Measurements from ENCODE around the gene MAMDC4. TPM values are rescaled to one million over a fixed set of nuclear protein-coding genes. Genes with fewer than 3 reads are reported as not detected.

MAMDC4 gene
- total and polyA plus RNA-seq, 2 of the 13 experiments (the other 11 are each of a cell fraction or from before 2014, with no cell fraction given), result 6.0 to 6.8 TPM

DNA sequence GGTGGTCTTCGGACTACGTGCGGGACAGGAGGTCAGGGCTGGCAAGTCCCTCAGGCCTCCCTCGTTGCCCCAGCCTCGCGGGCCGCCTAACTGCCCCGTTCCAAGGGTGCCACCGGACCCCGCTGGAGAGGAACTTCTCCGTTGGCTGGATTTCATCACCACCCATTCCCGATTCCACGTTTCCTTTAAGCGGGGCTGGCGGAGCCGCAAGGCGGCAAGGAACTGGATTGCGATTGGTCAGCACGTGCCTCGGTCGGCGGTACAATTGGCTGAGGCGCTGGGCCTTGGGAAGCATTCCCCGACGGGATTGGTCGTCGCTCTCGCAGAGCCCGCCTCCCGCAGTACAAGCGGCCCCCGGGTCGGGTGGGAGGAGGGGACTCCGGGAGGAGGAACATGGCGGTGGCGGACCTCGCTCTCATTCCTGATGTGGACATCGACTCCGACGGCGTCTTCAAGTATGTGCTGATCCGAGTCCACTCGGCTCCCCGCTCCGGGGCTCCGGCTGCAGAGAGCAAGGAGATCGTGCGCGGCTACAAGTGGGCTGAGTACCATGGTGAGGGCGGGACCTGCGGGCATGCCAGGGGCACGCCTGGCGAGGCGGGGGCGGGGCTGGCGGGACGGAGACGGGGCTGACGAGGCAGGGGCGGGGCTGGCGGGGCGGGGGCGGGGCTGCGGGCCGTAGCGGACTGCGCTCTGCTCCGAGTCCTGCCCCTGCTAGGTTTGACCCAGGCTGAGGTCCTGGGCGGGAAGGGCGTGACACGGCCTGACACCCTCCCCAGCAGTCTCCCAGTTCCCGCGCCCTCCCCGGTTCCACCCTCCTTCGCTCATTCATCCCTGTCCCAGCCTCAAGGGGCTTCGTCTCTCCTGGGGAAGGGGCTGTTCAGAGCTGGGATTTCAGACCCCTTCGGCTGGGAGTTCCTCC is 2.8 kb upstream of the MAMDC4 start, which contains the start of gene PHPT1 (continued):
- 0 out of 2 replicates have a peak, but pooled peaks have one; percentile 27 for TF ChIP-seq ZNF83 (CRISPR knock-in tag; IDR thresholded peaks at IDR 0.05; ENCODE audit: borderline replicate concordance)
- TF ChIP-seq ZC3H13 (CRISPR knock-in tag; IDR thresholded peaks at IDR 0.05), result peak; percentile 96
- no peak for TF ChIP-seq ZNF121 (CRISPR knock-in tag; IDR thresholded peaks at IDR 0.05)
- TF ChIP-seq, protein P1, sequence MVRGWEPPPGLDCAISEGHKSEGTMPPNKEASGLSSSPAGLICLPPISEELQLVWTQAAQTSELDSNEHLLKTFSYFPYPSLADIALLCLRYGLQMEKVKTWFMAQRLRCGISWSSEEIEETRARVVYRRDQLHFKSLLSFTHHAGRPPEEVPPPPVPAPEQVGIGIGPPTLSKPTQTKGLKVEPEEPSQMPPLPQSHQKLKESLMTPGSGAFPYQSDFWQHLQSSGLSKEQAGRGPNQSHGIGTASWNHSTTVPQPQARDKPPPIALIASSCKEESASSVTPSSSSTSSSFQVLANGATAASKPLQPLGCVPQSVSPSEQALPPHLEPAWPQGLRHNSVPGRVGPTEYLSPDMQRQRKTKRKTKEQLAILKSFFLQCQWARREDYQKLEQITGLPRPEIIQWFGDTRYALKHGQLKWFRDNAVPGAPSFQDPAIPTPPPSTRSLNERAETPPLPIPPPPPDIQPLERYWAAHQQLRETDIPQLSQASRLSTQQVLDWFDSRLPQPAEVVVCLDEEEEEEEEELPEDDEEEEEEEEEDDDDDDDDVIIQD (CRISPR knock-in tag; IDR thresholded peaks at IDR 0.05; ENCODE audit: low read depth), result no peak
- TF ChIP-seq, protein P2, sequence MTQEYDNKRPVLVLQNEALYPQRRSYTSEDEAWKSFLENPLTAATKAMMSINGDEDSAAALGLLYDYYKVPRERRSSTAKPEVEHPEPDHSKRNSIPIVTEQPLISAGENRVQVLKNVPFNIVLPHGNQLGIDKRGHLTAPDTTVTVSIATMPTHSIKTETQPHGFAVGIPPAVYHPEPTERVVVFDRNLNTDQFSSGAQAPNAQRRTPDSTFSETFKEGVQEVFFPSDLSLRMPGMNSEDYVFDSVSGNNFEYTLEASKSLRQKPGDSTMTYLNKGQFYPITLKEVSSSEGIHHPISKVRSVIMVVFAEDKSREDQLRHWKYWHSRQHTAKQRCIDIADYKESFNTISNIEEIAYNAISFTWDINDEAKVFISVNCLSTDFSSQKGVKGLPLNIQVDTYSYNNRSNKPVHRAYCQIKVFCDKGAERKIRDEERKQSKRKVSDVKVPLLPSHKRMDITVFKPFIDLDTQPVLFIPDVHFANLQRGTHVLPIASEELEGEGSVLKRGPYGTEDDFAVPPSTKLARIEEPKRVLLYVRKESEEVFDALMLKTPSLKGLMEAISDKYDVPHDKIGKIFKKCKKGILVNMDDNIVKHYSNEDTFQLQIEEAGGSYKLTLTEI (CRISPR knock-in tag; conservative IDR thresholded peaks at IDR 0.05), result no peak
- peak; percentile 66 for TF ChIP-seq ZNF746 (CRISPR knock-in tag; IDR thresholded peaks at IDR 0.05)
- peak; percentile 39; the same call in 1 of the 2 replicates for TF ChIP-seq ZNF329 (CRISPR knock-in tag; IDR thresholded peaks at IDR 0.05; ENCODE audit: low read depth)
- 0 out of 2 replicates have a peak, but pooled peaks have one; percentile 35 for TF ChIP-seq BRF2 (CRISPR knock-in tag; IDR thresholded peaks at IDR 0.05)
- TF ChIP-seq ZNF572 (CRISPR knock-in tag; IDR thresholded peaks at IDR 0.05), result no peak
- TF ChIP-seq, protein P3, sequence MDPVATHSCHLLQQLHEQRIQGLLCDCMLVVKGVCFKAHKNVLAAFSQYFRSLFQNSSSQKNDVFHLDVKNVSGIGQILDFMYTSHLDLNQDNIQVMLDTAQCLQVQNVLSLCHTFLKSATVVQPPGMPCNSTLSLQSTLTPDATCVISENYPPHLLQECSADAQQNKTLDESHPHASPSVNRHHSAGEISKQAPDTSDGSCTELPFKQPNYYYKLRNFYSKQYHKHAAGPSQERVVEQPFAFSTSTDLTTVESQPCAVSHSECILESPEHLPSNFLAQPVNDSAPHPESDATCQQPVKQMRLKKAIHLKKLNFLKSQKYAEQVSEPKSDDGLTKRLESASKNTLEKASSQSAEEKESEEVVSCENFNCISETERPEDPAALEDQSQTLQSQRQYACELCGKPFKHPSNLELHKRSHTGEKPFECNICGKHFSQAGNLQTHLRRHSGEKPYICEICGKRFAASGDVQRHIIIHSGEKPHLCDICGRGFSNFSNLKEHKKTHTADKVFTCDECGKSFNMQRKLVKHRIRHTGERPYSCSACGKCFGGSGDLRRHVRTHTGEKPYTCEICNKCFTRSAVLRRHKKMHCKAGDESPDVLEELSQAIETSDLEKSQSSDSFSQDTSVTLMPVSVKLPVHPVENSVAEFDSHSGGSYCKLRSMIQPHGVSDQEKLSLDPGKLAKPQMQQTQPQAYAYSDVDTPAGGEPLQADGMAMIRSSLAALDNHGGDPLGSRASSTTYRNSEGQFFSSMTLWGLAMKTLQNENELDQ (CRISPR knock-in tag; IDR thresholded peaks at IDR 0.05; ENCODE audit: borderline replicate concordance), result no peak
- TF ChIP-seq SRY (CRISPR knock-in tag; IDR thresholded peaks at IDR 0.05), result no peak; the same call in 1 of the 2 replicates
- TF ChIP-seq MAFG (CRISPR knock-in tag; IDR thresholded peaks at IDR 0.05), result no peak
- TF ChIP-seq FOSL1 (CRISPR knock-in tag; IDR thresholded peaks at IDR 0.05; ENCODE audit: borderline replicate concordance), result no peak
- no peak for TF ChIP-seq PCBP2 (optimal IDR thresholded peaks at IDR 0.05; ENCODE audit: low read depth, low read length, poor library complexity, severe bottlenecking)
- TF ChIP-seq CREB3 (CRISPR knock-in tag; IDR thresholded peaks at IDR 0.05), result no peak
- TF ChIP-seq ZNF224 (CRISPR knock-in tag; IDR thresholded peaks at IDR 0.05), result no peak
- no peak for TF ChIP-seq REXO4 (CRISPR knock-in tag; IDR thresholded peaks at IDR 0.05; ENCODE audit: borderline replicate concordance)
- no peak for TF ChIP-seq NCOA5 (CRISPR knock-in tag; IDR thresholded peaks at IDR 0.05)
- no peak for TF ChIP-seq RCOR2 (CRISPR knock-in tag; IDR thresholded peaks at IDR 0.05)
- no peak for TF ChIP-seq ZNF292 (CRISPR knock-in tag; IDR thresholded peaks at IDR 0.05; ENCODE audit: borderline replicate concordance, low read depth)
- no peak; the same call in 1 of the 2 replicates for TF ChIP-seq KLF15 (CRISPR knock-in tag; IDR thresholded peaks at IDR 0.05; ENCODE audit: borderline replicate concordance)
